Testis (tissue), 2 donors: ENCODE results near the gene EBPL.

Experiments
- POLR2A ChIP-seq: fragments of 450-650 bp; IDR thresholded peaks from one replicate; pipeline ENCODE4 v1.6.1; 2017; ENCODE audit warnings: antibody characterized with exemption, mild to moderate bottlenecking, moderate library complexity
- TF ChIP-seq, protein P1 (sequence below), 3 experiments: fragments of 450-650 bp in 2 of 3; fragments of 200-600 bp in 1 of 3; sonication (generic) in 1 of 3; IDR thresholded peaks; one replicate each; pipeline ENCODE4 v1.5.1; 2016 to 2019; ENCODE audit warnings: antibody characterized with exemption in 3 of 3, mild to moderate bottlenecking in 2 of 3, moderate library complexity in 1 of 3

DNA sequence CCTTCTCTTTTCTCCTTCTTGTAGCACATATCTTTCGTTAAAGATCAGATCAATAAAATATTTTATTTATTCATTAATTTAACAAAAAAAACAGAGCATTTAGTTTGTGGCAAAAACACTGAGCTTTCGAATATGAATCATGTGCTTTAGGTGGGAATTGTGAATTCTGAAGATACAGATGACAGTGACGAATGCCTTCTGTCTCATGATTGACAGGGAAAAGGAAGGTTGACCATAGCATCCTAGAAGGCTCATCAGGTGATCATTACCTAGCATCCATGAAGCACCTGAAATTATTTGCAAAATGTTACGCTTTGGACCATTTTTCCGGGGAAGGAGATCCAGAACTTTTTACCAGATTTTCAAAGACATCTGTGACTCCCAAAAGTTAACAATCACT lies 59.1 kb downstream of the EBPL start:
- TF ChIP-seq, protein P1, sequence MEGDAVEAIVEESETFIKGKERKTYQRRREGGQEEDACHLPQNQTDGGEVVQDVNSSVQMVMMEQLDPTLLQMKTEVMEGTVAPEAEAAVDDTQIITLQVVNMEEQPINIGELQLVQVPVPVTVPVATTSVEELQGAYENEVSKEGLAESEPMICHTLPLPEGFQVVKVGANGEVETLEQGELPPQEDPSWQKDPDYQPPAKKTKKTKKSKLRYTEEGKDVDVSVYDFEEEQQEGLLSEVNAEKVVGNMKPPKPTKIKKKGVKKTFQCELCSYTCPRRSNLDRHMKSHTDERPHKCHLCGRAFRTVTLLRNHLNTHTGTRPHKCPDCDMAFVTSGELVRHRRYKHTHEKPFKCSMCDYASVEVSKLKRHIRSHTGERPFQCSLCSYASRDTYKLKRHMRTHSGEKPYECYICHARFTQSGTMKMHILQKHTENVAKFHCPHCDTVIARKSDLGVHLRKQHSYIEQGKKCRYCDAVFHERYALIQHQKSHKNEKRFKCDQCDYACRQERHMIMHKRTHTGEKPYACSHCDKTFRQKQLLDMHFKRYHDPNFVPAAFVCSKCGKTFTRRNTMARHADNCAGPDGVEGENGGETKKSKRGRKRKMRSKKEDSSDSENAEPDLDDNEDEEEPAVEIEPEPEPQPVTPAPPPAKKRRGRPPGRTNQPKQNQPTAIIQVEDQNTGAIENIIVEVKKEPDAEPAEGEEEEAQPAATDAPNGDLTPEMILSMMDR (IDR thresholded peaks at IDR 0.05) = no peak
- no peak for TF ChIP-seq POLR2A
